Measurements from ENCODE around the gene PRICKLE1.

PRICKLE1 gene

GRCh38 chr12:42568952-42569915, 20.3 kb downstream of the PRICKLE1 start:
- TF ChIP-seq CTCF (IDR thresholded peaks at IDR 0.05), result no peak
- H3K9me3 ChIP-seq, result no peaks in the 10 kb centered on the region

GRCh38 chr12:42565633-42566032, 23.9 kb downstream of the PRICKLE1 start:
- no peaks in the 10 kb centered on the region for H3K9me3 ChIP-seq
- no peaks in the 10 kb centered on the region for H3K4me1 ChIP-seq (ENCODE audit: control insufficient read depth in 1 of 2, insufficient read depth in 1 of 2, low read depth in 1 of 2, low read length in 1 of 2)
- no peak overlapping the region for H3K27ac ChIP-seq
- TF ChIP-seq CTCF (IDR thresholded peaks at IDR 0.05), result no peak
- H3K4me3 ChIP-seq (ENCODE audit: low read depth in 1 of 2, low read length in 1 of 2), result no peak overlapping the region
- peaks cover 8% of the 10 kb centered on the region for H3K27me3 ChIP-seq
- H3K36me3 ChIP-seq, result no peaks in the 10 kb centered on the region

More at GRCh38 chr12:42568952-42569915, 20.3 kb downstream of the PRICKLE1 start:
- Histone ChIP-seq H3K27ac (no peak overlapping the region), H3K4me3 (ENCODE audit: low read depth in 1 of 2, low read length in 1 of 2) (no peak overlapping the region), H3K36me3 (no peaks in the 10 kb centered on the region), H3K27me3 (peaks cover 8% of the 10 kb centered on the region), H3K4me1 (ENCODE audit: control insufficient read depth in 1 of 2, insufficient read depth in 1 of 2, low read depth in 1 of 2, low read length in 1 of 2) (no peaks in the 10 kb centered on the region)

- no peak overlapping the region for H3K27ac ChIP-seq
- H3K4me1 ChIP-seq (ENCODE audit: control insufficient read depth in 1 of 2, insufficient read depth in 1 of 2, low read depth in 1 of 2, low read length in 1 of 2), result no peaks in the 10 kb centered on the region
- TF ChIP-seq CTCF (IDR thresholded peaks at IDR 0.05), result no peak
- peaks cover 8% of the 10 kb centered on the region for H3K27me3 ChIP-seq
- H3K9me3 ChIP-seq, result no peaks in the 10 kb centered on the region
- no peaks in the 10 kb centered on the region for H3K36me3 ChIP-seq
- H3K4me3 ChIP-seq (ENCODE audit: low read depth in 1 of 2, low read length in 1 of 2), result no peak overlapping the region
These were observed 24.6 kb downstream of the PRICKLE1 start for GRCh38 chr12:42564996-42565395.

GRCh38 chr12:42564556-42564955, 25.0 kb downstream of the PRICKLE1 start:
- H3K27me3 ChIP-seq, result peaks cover 8% of the 10 kb centered on the region
- H3K9me3 ChIP-seq, result no peaks in the 10 kb centered on the region
- H3K27ac ChIP-seq, result no peak overlapping the region
- H3K4me1 ChIP-seq (ENCODE audit: control insufficient read depth in 1 of 2, insufficient read depth in 1 of 2, low read depth in 1 of 2, low read length in 1 of 2), result no peaks in the 10 kb centered on the region
- H3K4me3 ChIP-seq (ENCODE audit: low read depth in 1 of 2, low read length in 1 of 2), result no peak overlapping the region
- no peaks in the 10 kb centered on the region for H3K36me3 ChIP-seq
- TF ChIP-seq CTCF (IDR thresholded peaks at IDR 0.05), result no peak

- no peak for TF ChIP-seq CTCF (IDR thresholded peaks at IDR 0.05)
- no peaks in the 10 kb centered on the region for H3K36me3 ChIP-seq
- H3K27me3 ChIP-seq, result no peaks in the 10 kb centered on the region
- H3K9me3 ChIP-seq, result no peaks in the 10 kb centered on the region
- H3K4me1 ChIP-seq (ENCODE audit: control insufficient read depth in 1 of 2, insufficient read depth in 1 of 2, low read depth in 1 of 2, low read length in 1 of 2), result no peaks in the 10 kb centered on the region
- H3K27ac ChIP-seq, result no peak overlapping the region
- H3K4me3 ChIP-seq (ENCODE audit: low read depth in 1 of 2, low read length in 1 of 2), result no peak overlapping the region
These were observed 28.6 kb downstream of the PRICKLE1 start for GRCh38 chr12:42560977-42561376.
